ENCODE measurements around the gene ZNF280C.

The ZNF280C gene

DNA sequence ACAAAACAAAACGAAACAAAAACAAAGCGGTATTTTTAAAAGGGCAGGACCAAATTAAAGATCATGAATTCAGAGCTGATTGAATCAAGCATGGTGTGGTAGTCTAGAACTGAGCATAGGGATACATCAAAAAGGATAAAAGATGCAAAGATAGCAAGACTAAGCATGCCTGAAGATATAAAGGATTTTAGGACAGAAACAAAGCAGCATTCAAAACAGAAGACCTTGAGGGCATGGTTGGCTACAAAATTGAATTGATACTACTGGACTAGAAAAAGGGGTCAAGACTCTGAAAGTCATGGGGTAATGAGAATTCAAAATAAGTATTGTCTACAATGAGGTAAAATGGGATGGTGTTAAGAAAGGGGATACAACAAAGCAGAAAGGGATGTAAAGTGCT is 55.3 kb downstream of the ZNF280C start:
- TF ChIP-seq GATA3 (IDR thresholded peaks at IDR 0.05; ENCODE audit: low read depth, low read length) (no peak), GATA2 (IDR thresholded peaks at IDR 0.05; ENCODE audit: low read depth, low read length) (no peak)

DNA sequence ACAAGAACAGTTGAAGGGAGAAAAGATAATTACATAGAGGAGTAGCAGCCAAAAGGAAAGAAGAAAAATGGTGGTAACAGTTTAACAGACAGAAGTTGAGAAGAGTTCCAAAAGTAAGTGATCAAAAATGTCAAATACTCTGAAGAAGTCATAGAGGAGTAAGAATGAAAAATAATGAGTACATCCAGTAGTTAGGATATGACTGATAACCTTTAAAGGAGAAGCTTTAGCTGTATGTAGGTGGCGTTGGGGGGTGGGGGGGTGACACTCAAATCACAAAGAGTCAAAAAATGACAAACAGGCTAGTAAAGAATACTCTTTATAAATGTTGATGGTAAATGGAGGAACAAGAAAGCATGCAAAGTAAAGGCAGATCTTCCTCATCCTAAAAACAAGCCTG is 56.3 kb downstream of the ZNF280C start:
- TF ChIP-seq GATA2 (IDR thresholded peaks at IDR 0.05; ENCODE audit: low read depth, low read length) (no peak), GATA3 (IDR thresholded peaks at IDR 0.05; ENCODE audit: low read depth, low read length) (no peak)

DNA sequence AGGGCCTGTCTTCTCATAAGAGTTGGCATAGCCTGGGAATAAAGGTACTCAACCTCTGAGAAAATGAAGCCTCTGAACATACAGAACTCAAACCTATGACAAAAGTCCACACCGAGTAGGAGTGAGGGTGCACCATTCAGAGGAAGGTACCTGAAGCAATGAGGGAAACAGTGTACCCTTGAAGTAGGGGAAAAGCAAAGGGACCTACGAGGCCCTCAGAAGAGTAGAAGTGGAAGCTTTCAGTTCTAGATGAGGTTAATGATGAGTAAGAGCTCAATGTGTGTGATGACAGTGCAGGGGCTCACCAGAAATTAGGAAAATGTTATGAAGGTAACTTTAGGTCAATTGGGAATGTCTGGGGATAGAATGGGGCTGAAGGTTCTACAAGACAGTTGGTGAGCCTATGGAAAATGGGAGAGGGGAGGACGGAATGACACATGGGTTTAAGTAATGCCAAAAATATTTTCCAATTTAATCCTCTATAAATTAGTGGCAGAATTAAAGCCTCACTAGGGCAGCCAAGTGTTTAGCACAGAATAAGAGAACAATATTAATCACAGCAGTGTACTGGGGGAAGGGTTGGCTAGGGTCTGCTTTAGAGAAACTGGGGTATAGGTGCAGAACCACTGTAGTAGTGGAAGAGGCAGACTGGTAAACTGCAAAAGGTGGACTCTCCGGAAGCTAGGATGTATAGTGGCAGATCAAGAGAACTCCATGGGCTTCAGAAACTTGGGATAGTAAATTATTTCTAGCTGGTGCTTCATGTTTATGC is 57.1 kb downstream of the ZNF280C start:
- TF ChIP-seq GATA3 (IDR thresholded peaks at IDR 0.05; ENCODE audit: low read depth, low read length) (no peak), GATA2 (IDR thresholded peaks at IDR 0.05; ENCODE audit: low read depth, low read length) (no peak)

DNA sequence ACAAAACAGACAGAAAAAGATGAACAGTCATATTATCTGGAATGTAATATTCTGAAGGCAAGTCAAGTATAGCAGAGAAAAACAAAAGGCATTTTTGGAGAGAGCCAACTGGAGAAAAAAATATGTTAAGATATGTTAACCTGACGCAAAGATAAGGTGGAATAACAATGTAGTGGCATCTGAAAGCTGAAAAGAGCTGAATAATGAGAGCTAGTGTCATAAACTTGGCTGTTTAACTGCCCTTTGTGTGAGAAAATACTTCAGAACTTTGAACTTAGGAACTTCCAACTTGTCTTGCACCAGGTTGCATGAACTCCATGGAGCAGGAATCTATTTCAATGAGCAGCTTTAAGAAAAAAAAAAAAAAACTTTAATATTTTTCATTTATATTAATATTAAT is 64.1 kb downstream of the ZNF280C start:
- TF ChIP-seq GATA3 (IDR thresholded peaks at IDR 0.05; ENCODE audit: low read depth, low read length) = no peak
- no peak for TF ChIP-seq GATA2 (IDR thresholded peaks at IDR 0.05; ENCODE audit: low read depth, low read length)

DNA sequence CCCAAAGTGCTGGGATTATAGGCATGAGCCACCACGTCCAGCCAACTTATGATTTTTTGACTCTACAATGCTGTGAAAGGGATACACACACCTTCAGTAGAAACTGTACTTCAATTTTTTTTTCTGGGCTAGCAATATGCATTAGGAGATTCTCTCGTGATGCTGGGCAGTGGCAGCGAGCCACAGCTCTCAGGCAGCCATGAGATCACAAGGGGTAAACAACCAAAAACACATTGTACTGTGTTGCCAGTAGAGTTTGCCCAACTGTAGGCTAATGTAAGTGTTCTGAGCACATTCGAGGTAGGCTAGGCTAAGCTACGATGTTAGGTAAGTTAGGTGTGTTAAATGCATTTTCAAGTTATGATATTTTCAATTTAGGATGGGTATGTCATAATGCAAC is 71.2 kb downstream of the ZNF280C start:
- TF ChIP-seq GATA3 (IDR thresholded peaks at IDR 0.05; ENCODE audit: low read depth, low read length) (no peak), GATA2 (IDR thresholded peaks at IDR 0.05; ENCODE audit: low read depth, low read length) (no peak)

DNA sequence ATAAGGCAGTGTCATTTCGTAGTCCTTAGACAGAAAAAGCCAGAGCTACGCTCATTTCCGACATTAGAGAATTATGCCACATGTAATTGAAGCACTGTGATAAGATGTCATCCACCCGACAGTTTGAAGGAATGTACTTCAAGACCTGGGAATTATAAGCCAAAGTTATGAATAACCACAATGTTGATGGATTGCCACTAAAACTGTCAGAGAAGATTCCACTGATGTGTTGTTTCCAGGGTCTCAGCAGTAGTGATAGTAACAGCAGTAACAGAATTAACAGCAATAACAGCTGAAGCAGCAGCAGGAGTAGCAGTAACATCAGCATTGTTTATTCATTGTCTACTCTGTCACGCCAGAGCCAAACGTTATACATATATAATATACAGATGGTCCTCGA is 72.2 kb downstream of the ZNF280C start:
- no peak for TF ChIP-seq GATA2 (IDR thresholded peaks at IDR 0.05; ENCODE audit: low read depth, low read length)
- no peak for TF ChIP-seq GATA3 (IDR thresholded peaks at IDR 0.05; ENCODE audit: low read depth, low read length)

DNA sequence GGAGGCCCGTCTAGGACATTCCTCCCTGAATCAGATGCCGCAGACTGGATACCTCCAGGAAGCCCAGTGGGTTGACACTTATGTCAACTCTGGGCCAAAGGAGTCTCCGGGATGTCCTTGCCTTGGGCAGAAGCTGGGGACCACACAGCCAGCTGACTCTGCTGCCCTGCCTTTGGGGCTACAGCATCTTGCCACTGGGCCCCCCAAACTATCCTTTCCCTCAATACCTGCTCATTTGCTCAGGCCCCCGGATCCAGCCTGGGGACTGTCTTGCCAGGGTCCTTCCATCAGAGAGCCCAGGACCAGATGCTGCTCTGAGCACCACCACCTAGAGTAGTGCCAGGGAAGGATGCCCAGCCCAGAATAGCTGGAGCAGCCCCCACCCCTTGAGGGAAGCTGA is 77.9 kb downstream of the ZNF280C start:
- TF ChIP-seq GATA3 (IDR thresholded peaks at IDR 0.05; ENCODE audit: low read depth, low read length) (no peak), GATA2 (IDR thresholded peaks at IDR 0.05; ENCODE audit: low read depth, low read length) (no peak)

DNA sequence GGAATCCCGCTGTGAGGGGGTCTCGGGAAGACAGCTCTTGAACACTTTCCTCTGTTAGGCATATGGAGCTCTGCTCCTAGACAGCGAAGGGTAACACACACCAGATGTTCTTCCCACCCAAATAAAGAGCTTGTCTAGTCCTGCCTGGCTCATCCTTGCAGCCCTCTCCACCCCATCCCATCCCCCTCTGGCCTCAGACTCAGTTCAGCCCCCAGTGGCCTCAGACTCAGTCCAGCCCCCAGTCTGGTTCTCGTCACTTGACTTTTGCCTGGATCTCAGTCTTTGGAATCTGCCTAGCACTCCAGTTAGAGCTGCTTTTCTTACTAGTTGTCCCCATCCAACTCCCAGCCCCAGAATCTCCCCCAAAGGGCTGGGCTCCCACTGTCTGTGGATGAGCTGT is 82.0 kb downstream of the ZNF280C start:
- TF ChIP-seq GATA3 (IDR thresholded peaks at IDR 0.05; ENCODE audit: low read depth, low read length) = no peak
- no peak for TF ChIP-seq GATA2 (IDR thresholded peaks at IDR 0.05; ENCODE audit: low read depth, low read length)

DNA sequence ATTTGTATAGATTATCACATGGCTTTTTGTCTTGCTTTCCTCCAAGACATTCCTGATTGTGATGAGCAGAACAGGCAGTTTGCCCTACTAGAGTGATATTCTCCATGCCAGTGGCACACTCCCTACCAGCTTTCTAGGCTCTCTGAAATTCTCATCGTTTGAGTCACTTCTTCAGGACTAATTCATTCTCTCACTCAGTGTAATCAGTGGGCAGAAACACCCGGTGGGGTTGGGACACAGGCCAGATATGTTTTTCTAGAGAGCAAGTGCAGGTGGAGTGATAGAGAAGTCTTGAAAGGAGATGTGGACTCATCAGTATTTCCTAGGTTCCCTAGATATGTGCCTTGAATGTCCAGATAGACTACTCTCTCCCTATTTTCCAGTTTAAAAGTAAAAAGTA is 83.8 kb downstream of the ZNF280C start:
- TF ChIP-seq GATA3 (IDR thresholded peaks at IDR 0.05; ENCODE audit: low read depth, low read length) (no peak), GATA2 (IDR thresholded peaks at IDR 0.05; ENCODE audit: low read depth, low read length) (no peak)

DNA sequence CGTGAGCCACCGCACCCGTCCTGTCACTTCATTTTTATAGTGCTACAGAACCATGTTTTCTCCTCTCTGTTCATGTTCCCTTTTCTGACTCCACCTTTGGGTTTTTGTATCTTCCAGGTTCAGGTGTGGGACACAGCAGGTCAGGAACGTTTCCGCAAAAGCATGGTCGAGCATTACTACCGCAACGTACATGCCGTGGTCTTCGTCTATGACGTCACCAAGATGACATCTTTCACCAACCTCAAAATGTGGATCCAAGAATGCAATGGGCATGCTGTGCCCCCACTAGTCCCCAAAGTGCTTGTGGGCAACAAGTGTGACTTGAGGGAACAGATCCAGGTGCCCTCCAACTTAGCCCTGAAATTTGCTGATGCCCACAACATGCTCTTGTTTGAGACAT is 84.5 kb downstream of the ZNF280C start:
- TF ChIP-seq GATA2 (IDR thresholded peaks at IDR 0.05; ENCODE audit: low read depth, low read length) (no peak), GATA3 (IDR thresholded peaks at IDR 0.05; ENCODE audit: low read depth, low read length) (no peak)

DNA sequence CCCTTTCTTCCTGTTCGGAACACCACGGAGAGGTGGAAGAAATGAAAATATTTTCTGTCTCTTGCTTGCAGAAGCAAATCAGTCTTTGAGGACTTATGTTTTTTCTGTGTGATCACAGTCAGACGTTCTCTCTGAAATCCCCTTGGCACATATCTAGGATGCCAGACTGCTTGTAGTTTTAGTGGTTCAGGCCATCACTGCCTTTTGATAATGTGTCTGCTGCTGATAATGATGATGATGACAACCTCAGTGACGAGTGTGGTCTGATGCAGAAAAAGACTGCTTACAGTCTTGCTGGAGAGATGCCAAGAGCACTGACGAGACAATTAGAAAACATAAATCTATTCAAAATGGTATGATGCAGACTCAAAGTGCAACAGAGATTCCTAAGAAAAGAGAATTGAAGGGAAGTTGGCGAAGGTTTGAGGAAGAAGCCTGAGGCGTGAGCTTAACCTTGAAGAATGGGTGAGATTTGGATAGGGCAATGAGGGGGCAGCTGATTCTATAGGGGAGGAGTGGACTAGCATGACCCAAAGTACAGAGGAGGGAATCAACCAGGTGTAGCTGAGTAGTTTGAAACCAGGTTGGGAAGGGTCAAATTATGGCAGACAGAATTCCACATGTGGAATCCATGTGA is 89.0 kb downstream of the ZNF280C start:
- TF ChIP-seq GATA3 (IDR thresholded peaks at IDR 0.05; ENCODE audit: low read depth, low read length) (no peak), GATA2 (IDR thresholded peaks at IDR 0.05; ENCODE audit: low read depth, low read length) (no peak)

DNA sequence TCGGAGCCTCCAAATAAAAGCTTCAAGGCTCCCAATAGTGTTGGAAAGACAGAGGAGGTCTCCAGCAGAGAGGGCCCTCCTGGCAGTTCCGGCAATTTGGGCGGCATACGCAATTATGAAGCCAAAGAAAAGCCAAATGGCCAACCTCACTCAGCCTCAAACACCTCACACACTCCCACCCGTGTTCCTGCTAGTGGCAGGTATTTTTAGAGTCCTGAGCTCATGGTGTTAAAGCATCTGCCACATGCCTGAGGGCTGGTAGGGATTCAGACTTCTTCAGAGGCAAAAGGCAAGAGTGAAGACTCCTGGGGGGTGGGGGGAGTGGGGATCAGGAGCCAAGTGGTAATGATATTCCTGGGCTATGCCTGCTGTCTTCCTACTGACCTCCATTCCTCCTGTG is 89.5 kb downstream of the ZNF280C start:
- no peak for TF ChIP-seq GATA2 (IDR thresholded peaks at IDR 0.05; ENCODE audit: low read depth, low read length)
- TF ChIP-seq GATA3 (IDR thresholded peaks at IDR 0.05; ENCODE audit: low read depth, low read length) = no peak

DNA sequence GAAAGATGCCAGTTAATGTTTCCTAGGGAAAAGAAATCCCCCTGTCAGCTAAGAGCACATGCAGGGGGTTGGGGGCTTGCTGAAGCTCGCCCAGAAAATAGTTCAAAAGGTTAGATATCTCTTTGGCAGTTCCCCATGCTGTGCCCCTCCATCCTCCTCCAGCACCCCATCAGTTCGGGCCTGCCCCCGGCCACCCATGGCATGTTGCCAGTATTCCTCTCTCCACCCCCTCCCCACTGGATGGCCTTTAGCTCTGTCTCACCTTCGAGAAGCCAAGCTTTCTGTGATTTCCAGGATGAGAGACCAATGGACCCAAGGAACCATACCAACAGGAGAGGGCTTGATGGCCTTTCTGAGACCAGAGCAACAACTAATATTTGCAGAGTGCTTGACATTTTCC is 91.8 kb downstream of the ZNF280C start:
- TF ChIP-seq GATA3 (IDR thresholded peaks at IDR 0.05; ENCODE audit: low read depth, low read length) (no peak), GATA2 (IDR thresholded peaks at IDR 0.05; ENCODE audit: low read depth, low read length) (no peak)

DNA sequence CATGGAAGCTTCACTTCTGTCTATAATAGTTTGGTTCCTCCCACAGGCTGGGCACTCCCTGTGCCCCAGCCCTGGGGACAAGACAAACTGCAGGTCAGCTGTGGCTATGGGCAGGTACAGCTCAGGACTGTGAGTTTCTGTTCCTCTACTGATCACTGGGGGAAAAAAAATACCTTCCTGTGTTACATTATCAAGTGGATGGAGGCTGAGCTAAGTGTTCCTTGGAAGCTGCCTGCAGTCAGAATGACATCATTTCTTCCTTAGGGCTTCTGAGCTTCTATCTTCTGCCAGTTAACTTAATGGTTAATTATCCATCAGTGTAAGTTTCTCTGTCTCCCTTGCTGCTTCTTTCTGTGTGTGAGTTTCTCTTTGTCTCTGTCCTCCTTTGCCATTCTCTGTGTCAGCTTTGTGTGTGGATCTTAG is 92.3 kb downstream of the ZNF280C start:
- TF ChIP-seq GATA3 (IDR thresholded peaks at IDR 0.05; ENCODE audit: low read depth, low read length) (no peak), GATA2 (IDR thresholded peaks at IDR 0.05; ENCODE audit: low read depth, low read length) (no peak)

DNA sequence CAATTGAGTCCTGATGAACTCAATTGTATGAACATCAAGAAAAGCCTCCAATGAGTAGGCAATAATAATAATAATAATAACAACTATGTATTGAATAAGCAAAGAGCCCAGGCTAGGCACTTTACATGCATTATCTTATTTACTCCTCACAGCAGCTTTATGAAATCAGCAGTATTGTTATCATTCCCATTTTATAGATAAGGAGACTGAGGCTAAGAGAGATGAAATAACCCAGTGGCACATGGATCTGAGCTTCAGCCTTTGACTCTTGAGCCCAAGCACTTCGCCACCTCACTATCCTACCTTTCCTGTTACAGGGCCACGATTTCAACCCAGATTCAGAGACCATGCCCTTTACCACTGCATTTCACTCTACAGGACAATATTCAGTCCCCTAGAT is 93.8 kb downstream of the ZNF280C start:
- no peak for TF ChIP-seq GATA3 (IDR thresholded peaks at IDR 0.05; ENCODE audit: low read depth, low read length)
- TF ChIP-seq GATA2 (IDR thresholded peaks at IDR 0.05; ENCODE audit: low read depth, low read length) = no peak
